NCI-H2107 treated with DMSO at 0.1 percent for 48 hours (cell line): Measurements from ENCODE around the gene CPT1C.
A peak's percentile ranks its signal among the peaks of the same experiment; 100 is the strongest.

Experiments used
- DNase-seq: peaks from one replicate; lab custom pipeline; 2025; ENCODE audit not compliant: unreplicated experiment; lab: John Stamatoyannopoulos, UW

Gene CPT1C

GRCh38 chr19:49660338-49660961 lies 30.5 kb upstream of the CPT1C start:
- DNase-seq: no peak

GRCh38 chr19:49662011-49662410 lies 28.9 kb upstream of the CPT1C start:
- no peak for DNase-seq

GRCh38 chr19:49663224-49663623 lies 27.7 kb upstream of the CPT1C start:
- no peak for DNase-seq

GRCh38 chr19:49664171-49665035 lies 26.5 kb upstream of the CPT1C start:
- DNase-seq: peak; percentile 70

- no peak for DNase-seq
Measured at GRCh38 chr19:49665036-49665350, 25.9 kb upstream of the CPT1C start.

- peak; percentile 91 for DNase-seq
Measured at GRCh38 chr19:49665351-49666119, 25.4 kb upstream of the CPT1C start, which contains the start of the genes BCL2L12 and IRF3. TSS of gene BCL2L12 (plus strand) at chr19:49665933. CDS start at chr19:49666693, 760 bp downstream. TSS of gene IRF3 (minus strand) at chr19:49665857. CDS start at chr19:49664838, 1,019 bp downstream.

- no peak for DNase-seq
Measured at GRCh38 chr19:49666120-49666444, 24.8 kb upstream of the CPT1C start.

GRCh38 chr19:49667473-49667872 lies 23.4 kb upstream of the CPT1C start:
- DNase-seq: no peak

GRCh38 chr19:49669516-49669915 lies 21.4 kb upstream of the CPT1C start:
- no peak for DNase-seq

- peak; percentile 46 for DNase-seq
Measured at GRCh38 chr19:49672131-49672919, 18.6 kb upstream of the CPT1C start.

GRCh38 chr19:49676136-49676783 lies 14.7 kb upstream of the CPT1C start:
- DNase-seq: peak; percentile 89

- DNase-seq: peak; percentile 100
Measured at GRCh38 chr19:49676784-49677230, 14.1 kb upstream of the CPT1C start.

- no peak for DNase-seq
Measured at GRCh38 chr19:49677231-49677900, 13.6 kb upstream of the CPT1C start, which contains the start of gene PRMT1. TSS of gene PRMT1 (plus strand) at chr19:49677271. CDS start at chr19:49677281, 10 bp downstream.

GRCh38 chr19:49677901-49678674 lies 12.8 kb upstream of the CPT1C start:
- peak; percentile 32 for DNase-seq

- DNase-seq: no peak
Measured at GRCh38 chr19:49678985-49679770, 11.7 kb upstream of the CPT1C start.

GRCh38 chr19:49679771-49680413 lies 11.0 kb upstream of the CPT1C start:
- no peak for DNase-seq
